Activated T-helper 2 cell treated with anti-CD3 and anti-CD28 coated beads, Interferon-gamma antibody, Interleukin-2, Interleukin-4, amounts not matched to agents 10 μg/mL and 5 μg/mL and 100 μg/mL, durations not matched to agents 14 hours and 24 hours and 36 hours (primary cell): ENCODE results near the gene QRSL1. TPM values are rescaled to one million over a fixed set of nuclear protein-coding genes. Genes with fewer than 3 reads are reported as not detected.
"Not testable (repeated sequence)": the region's sequence is repeated elsewhere in the genome, so short reads cannot be mapped to it uniquely, and the experiment has no call there.

Source experiments
- DNase-seq: peaks from one replicate; pipeline ENCODE4 v3.0.0; 2021; ENCODE audit warnings: low spot score
- H3K27ac Mint-ChIP-seq: one replicate; pipeline ENCODE4 v1.8.0; 2021; ENCODE audit warnings: mixed read lengths
- H3K27me3 Mint-ChIP-seq: one replicate; pipeline ENCODE4 v1.8.0; 2021; ENCODE audit warnings: low read depth, mixed read lengths
- H3K36me3 Mint-ChIP-seq: one replicate; pipeline ENCODE4 v1.8.0; 2021; ENCODE audit warnings: low read depth, mixed read lengths
- H3K4me1 Mint-ChIP-seq: one replicate; pipeline ENCODE4 v1.8.0; 2021; ENCODE audit warnings: low read depth, mixed read lengths
- H3K4me3 Mint-ChIP-seq: one replicate; pipeline ENCODE4 v1.8.0; 2021; ENCODE audit warnings: low read depth, mild to moderate bottlenecking, moderate library complexity, mixed read lengths
- H3K9me3 Mint-ChIP-seq: one replicate; pipeline ENCODE4 v1.8.0; 2021; ENCODE audit warnings: mixed read lengths
- intact Hi-C: fragments of 100-400 bp; cut with micrococcal nuclease; formaldehyde crosslinking; loops from one replicate; pipeline ENCODE4 v1.15.1; 2023
- total RNA-seq: library from RNA; stranded (reverse); gene quantifications from 2 replicates; pipeline ENCODE4 v1.2.3, GENCODE V29; 2022

Gene QRSL1
- total RNA-seq, 1 donor from 2014 or later: 21.8 TPM

GRCh38 chr6:106613590-106613989, 15.8 kb upstream of the QRSL1 start:
- intact Hi-C loops: loop anchor here (1.0 to 5.0 kb wide), 2 partner anchors 16 to 91 kb away; partner anchors contain the start of genes QRSL1 and RTN4IP1
- Mint-ChIP-seq H3K9me3 (peaks cover 3% of the 10 kb centered on the region), H3K36me3 (peaks cover 49% of the 10 kb centered on the region), H3K4me3 (peak overlapping the region; percentile 18), H3K27ac (peak overlapping the region; percentile 86), H3K4me1 (peaks cover 58% of the 10 kb centered on the region), H3K27me3 (no peaks in the 10 kb centered on the region)
- DNase-seq: no peak

- intact Hi-C loops: loop anchor here (5.0 kb wide), 1 partner anchor 92 kb away; no protein-coding TSS in a partner anchor
- Mint-ChIP-seq H3K4me1 (peaks cover 59% of the 10 kb centered on the region), H3K27me3 (no peaks in the 10 kb centered on the region), H3K4me3 (peak overlapping the region; percentile 11), H3K27ac (peak overlapping the region; percentile 86), H3K9me3 (peaks cover 3% of the 10 kb centered on the region), H3K36me3 (peaks cover 55% of the 10 kb centered on the region)
- DNase-seq: no peak
Observed at GRCh38 chr6:106614166-106614565, 15.2 kb upstream of the QRSL1 start.

- Mint-ChIP-seq H3K27me3 (no peaks in the 10 kb centered on the region), H3K9me3 (peaks cover 3% of the 10 kb centered on the region), H3K4me1 (peaks cover 60% of the 10 kb centered on the region), H3K36me3 (peaks cover 53% of the 10 kb centered on the region), H3K4me3 (peak overlapping the region; percentile 11), H3K27ac (peak overlapping the region; percentile 86)
- intact Hi-C loops: loop anchor here (5.0 kb wide), 1 partner anchor 92 kb away; no protein-coding TSS in a partner anchor
- DNase-seq: no peak
Observed at GRCh38 chr6:106614592-106615257, 14.7 kb upstream of the QRSL1 start.

- Mint-ChIP-seq H3K27me3 (no peaks in the 10 kb centered on the region), H3K36me3 (peaks cover 48% of the 10 kb centered on the region), H3K4me3 (no peak overlapping the region), H3K9me3 (peaks cover 3% of the 10 kb centered on the region), H3K4me1 (peaks cover 57% of the 10 kb centered on the region), H3K27ac (peak overlapping the region; percentile 30)
- no peak for DNase-seq
- intact Hi-C loops: no loop called here
Observed at GRCh38 chr6:106617302-106617701, 12.1 kb upstream of the QRSL1 start.

GRCh38 chr6:106617857-106618256, 11.5 kb upstream of the QRSL1 start:
- Mint-ChIP-seq H3K27ac (no peak overlapping the region), H3K4me3 (no peak overlapping the region), H3K27me3 (no peaks in the 10 kb centered on the region), H3K9me3 (peaks cover 4% of the 10 kb centered on the region), H3K4me1 (peaks cover 54% of the 10 kb centered on the region), H3K36me3 (peaks cover 48% of the 10 kb centered on the region)
- intact Hi-C loops: no loop called here
- DNase-seq: no peak

- Mint-ChIP-seq H3K36me3 (peaks cover 48% of the 10 kb centered on the region), H3K27ac (no peak overlapping the region), H3K9me3 (peaks cover 7% of the 10 kb centered on the region), H3K4me3 (no peak overlapping the region), H3K27me3 (no peaks in the 10 kb centered on the region), H3K4me1 (peaks cover 49% of the 10 kb centered on the region)
- DNase-seq: no peak
- intact Hi-C loops: no loop called here
Observed at GRCh38 chr6:106618324-106618723, 11.1 kb upstream of the QRSL1 start.

GRCh38 chr6:106619223-106619622, 10.2 kb upstream of the QRSL1 start:
- intact Hi-C loops: no loop called here
- H3K4me3 Mint-ChIP-seq: no peak overlapping the region
- H3K36me3 Mint-ChIP-seq: peaks cover 43% of the 10 kb centered on the region
- no peak overlapping the region for H3K27ac Mint-ChIP-seq
- no peaks in the 10 kb centered on the region for H3K27me3 Mint-ChIP-seq
- peaks cover 40% of the 10 kb centered on the region for H3K4me1 Mint-ChIP-seq
- H3K9me3 Mint-ChIP-seq: peaks cover 7% of the 10 kb centered on the region
- no peak for DNase-seq

- H3K27me3 Mint-ChIP-seq: no peaks in the 10 kb centered on the region
- peaks cover 36% of the 10 kb centered on the region for H3K4me1 Mint-ChIP-seq
- no peak overlapping the region for H3K27ac Mint-ChIP-seq
- H3K36me3 Mint-ChIP-seq: peaks cover 34% of the 10 kb centered on the region
- DNase-seq: no peak
- intact Hi-C loops: no loop called here
- H3K4me3 Mint-ChIP-seq: no peak overlapping the region
- peaks cover 7% of the 10 kb centered on the region for H3K9me3 Mint-ChIP-seq
Observed at GRCh38 chr6:106620931-106621672, 8.3 kb upstream of the QRSL1 start.

- Mint-ChIP-seq H3K27me3 (no peaks in the 10 kb centered on the region), H3K36me3 (peaks cover 25% of the 10 kb centered on the region), H3K4me3 (no peak overlapping the region), H3K9me3 (peaks cover 7% of the 10 kb centered on the region), H3K4me1 (peaks cover 36% of the 10 kb centered on the region), H3K27ac (no peak overlapping the region)
- no peak for DNase-seq
- intact Hi-C loops: no loop called here
Observed at GRCh38 chr6:106622412-106622811, 7.0 kb upstream of the QRSL1 start.

GRCh38 chr6:106623039-106623438, 6.3 kb upstream of the QRSL1 start:
- Mint-ChIP-seq H3K36me3 (peaks cover 24% of the 10 kb centered on the region), H3K4me3 (no peak overlapping the region)

GRCh38 chr6:106626485-106626884, 2.9 kb upstream of the QRSL1 start:
- H3K4me3 Mint-ChIP-seq: no peak overlapping the region
- no peaks in the 10 kb centered on the region for H3K27me3 Mint-ChIP-seq
- peaks cover 14% of the 10 kb centered on the region for H3K36me3 Mint-ChIP-seq
- peaks cover 7% of the 10 kb centered on the region for H3K9me3 Mint-ChIP-seq
- H3K27ac Mint-ChIP-seq: no peak overlapping the region
- H3K4me1 Mint-ChIP-seq: peaks cover 31% of the 10 kb centered on the region
- intact Hi-C loops: loop anchor here (5.0 kb wide), 1 partner anchor 114 kb away; no protein-coding TSS in a partner anchor
- no peak for DNase-seq

More at GRCh38 chr6:106623039-106623438, 6.3 kb upstream of the QRSL1 start:
- DNase-seq: no peak
- Mint-ChIP-seq H3K9me3 (peaks cover 7% of the 10 kb centered on the region), H3K27ac (no peak overlapping the region), H3K4me1 (peaks cover 36% of the 10 kb centered on the region), H3K27me3 (no peaks in the 10 kb centered on the region)
- intact Hi-C loops: no loop called here

- intact Hi-C loops: loop anchor here (2.0 to 5.0 kb wide), 2 partner anchors 115 to 831 kb away; partner anchors contain the start of gene PDSS2
- H3K36me3 Mint-ChIP-seq: peaks cover 11% of the 10 kb centered on the region
- H3K27me3 Mint-ChIP-seq, DNase-seq, H3K9me3 Mint-ChIP-seq: not testable (repeated sequence)
- H3K4me3 Mint-ChIP-seq: peak overlapping the region; percentile 91
- H3K4me1 Mint-ChIP-seq: peaks cover 36% of the 10 kb centered on the region
- peak overlapping the region; percentile 59 for H3K27ac Mint-ChIP-seq
Observed at GRCh38 chr6:106627760-106628159, 1.6 kb upstream of the QRSL1 start.

GRCh38 chr6:106628658-106629102, 698 bp upstream of the QRSL1 start:
- peak overlapping the region; percentile 97 for H3K27ac Mint-ChIP-seq
- H3K27me3 Mint-ChIP-seq: no peaks in the 10 kb centered on the region
- peaks cover 9% of the 10 kb centered on the region for H3K36me3 Mint-ChIP-seq
- H3K9me3 Mint-ChIP-seq: no peaks in the 10 kb centered on the region
- peaks cover 38% of the 10 kb centered on the region for H3K4me1 Mint-ChIP-seq
- no peak for DNase-seq
- intact Hi-C loops: loop anchor here (1.0 to 5.0 kb wide), 3 partner anchors 15 to 830 kb away; partner anchors contain the start of gene PDSS2
- H3K4me3 Mint-ChIP-seq: peak overlapping the region; percentile 91
